ENCODE data around the gene RPS15. TPM values are rescaled to one million over a fixed set of nuclear protein-coding genes. Genes with fewer than 3 reads are reported as not detected.
A peak's percentile ranks its signal among the peaks of the same experiment; 100 is the strongest.

RPS15 gene
- total and polyA plus RNA-seq, 2 of the 13 experiments (the other 11 are each of a cell fraction or from before 2014, with no cell fraction given), result 695 to 1,411 TPM

DNA sequence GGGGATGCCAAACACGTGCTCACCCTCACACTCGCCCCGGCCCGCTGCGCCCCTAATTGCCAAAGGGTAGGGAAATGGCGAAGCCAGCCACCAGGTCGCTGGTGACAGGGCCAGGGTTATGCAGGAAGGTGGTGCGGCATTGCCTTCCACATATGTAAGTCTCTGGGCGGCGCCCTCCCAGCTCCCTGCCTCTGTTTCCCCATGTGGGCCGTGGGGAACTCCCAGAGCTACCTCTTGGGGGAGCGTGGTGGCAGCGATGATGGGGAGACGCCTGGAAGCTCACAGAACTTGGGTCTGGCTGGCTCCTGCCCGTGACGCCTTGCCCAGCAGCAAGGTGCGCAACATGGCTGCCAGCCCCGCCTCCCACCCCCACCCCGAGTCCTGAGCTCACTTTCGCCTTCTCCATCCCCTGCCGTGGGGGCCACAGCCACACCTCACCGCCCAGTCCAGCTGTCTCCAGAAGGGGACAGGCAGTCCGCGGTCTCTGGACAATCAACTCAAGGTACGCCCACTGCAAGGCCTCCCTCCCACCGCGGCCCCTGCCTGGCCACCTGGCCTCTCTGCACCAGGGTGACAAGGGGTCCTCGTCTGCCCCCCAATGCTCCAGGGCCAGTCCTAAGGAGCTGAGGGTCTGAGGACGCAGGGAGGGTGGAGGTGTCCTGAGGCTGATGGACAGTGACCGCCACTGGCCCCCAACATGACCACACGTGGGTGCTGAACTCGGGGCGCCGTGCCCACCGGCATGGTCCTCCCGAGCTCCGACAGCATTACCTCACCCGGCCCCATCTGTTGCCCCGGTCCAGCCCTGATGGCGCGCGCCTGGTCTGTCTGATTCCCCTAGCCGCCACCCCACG, 34.3 kb downstream of the RPS15 start (continued):
- TF ChIP-seq, protein P1, sequence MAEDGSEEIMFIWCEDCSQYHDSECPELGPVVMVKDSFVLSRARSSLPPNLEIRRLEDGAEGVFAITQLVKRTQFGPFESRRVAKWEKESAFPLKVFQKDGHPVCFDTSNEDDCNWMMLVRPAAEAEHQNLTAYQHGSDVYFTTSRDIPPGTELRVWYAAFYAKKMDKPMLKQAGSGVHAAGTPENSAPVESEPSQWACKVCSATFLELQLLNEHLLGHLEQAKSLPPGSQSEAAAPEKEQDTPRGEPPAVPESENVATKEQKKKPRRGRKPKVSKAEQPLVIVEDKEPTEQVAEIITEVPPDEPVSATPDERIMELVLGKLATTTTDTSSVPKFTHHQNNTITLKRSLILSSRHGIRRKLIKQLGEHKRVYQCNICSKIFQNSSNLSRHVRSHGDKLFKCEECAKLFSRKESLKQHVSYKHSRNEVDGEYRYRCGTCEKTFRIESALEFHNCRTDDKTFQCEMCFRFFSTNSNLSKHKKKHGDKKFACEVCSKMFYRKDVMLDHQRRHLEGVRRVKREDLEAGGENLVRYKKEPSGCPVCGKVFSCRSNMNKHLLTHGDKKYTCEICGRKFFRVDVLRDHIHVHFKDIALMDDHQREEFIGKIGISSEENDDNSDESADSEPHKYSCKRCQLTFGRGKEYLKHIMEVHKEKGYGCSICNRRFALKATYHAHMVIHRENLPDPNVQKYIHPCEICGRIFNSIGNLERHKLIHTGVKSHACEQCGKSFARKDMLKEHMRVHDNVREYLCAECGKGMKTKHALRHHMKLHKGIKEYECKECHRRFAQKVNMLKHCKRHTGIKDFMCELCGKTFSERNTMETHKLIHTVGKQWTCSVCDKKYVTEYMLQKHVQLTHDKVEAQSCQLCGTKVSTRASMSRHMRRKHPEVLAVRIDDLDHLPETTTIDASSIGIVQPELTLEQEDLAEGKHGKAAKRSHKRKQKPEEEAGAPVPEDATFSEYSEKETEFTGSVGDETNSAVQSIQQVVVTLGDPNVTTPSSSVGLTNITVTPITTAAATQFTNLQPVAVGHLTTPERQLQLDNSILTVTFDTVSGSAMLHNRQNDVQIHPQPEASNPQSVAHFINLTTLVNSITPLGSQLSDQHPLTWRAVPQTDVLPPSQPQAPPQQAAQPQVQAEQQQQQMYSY (CRISPR knock-in tag; IDR thresholded peaks at IDR 0.05), result no peak
- no peak for TF ChIP-seq EEA1 (CRISPR knock-in tag; IDR thresholded peaks at IDR 0.05; ENCODE audit: borderline replicate concordance)
- TF ChIP-seq, protein P2, sequence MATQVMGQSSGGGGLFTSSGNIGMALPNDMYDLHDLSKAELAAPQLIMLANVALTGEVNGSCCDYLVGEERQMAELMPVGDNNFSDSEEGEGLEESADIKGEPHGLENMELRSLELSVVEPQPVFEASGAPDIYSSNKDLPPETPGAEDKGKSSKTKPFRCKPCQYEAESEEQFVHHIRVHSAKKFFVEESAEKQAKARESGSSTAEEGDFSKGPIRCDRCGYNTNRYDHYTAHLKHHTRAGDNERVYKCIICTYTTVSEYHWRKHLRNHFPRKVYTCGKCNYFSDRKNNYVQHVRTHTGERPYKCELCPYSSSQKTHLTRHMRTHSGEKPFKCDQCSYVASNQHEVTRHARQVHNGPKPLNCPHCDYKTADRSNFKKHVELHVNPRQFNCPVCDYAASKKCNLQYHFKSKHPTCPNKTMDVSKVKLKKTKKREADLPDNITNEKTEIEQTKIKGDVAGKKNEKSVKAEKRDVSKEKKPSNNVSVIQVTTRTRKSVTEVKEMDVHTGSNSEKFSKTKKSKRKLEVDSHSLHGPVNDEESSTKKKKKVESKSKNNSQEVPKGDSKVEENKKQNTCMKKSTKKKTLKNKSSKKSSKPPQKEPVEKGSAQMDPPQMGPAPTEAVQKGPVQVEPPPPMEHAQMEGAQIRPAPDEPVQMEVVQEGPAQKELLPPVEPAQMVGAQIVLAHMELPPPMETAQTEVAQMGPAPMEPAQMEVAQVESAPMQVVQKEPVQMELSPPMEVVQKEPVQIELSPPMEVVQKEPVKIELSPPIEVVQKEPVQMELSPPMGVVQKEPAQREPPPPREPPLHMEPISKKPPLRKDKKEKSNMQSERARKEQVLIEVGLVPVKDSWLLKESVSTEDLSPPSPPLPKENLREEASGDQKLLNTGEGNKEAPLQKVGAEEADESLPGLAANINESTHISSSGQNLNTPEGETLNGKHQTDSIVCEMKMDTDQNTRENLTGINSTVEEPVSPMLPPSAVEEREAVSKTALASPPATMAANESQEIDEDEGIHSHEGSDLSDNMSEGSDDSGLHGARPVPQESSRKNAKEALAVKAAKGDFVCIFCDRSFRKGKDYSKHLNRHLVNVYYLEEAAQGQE (IDR thresholded peaks at IDR 0.05; ENCODE audit: borderline replicate concordance in 1 of 2, low read depth in 1 of 2, low read length in 2 of 2), result no peak
- no peak for TF ChIP-seq ZNF333 (CRISPR knock-in tag; IDR thresholded peaks at IDR 0.05; ENCODE audit: borderline replicate concordance)
- TF ChIP-seq ZNF468 (CRISPR knock-in tag; IDR thresholded peaks at IDR 0.05), result no peak
- TF ChIP-seq, protein P3, sequence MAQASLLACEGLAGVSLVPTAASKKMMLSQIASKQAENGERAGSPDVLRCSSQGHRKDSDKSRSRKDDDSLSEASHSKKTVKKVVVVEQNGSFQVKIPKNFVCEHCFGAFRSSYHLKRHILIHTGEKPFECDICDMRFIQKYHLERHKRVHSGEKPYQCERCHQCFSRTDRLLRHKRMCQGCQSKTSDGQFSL (CRISPR knock-in tag; IDR thresholded peaks at IDR 0.05), result no peak
- no peak for TF ChIP-seq ZNF572 (CRISPR knock-in tag; IDR thresholded peaks at IDR 0.05)
- TF ChIP-seq ESRRA (CRISPR knock-in tag; IDR thresholded peaks at IDR 0.05; ENCODE audit: low read depth), result no peak
- TF ChIP-seq, protein P4, sequence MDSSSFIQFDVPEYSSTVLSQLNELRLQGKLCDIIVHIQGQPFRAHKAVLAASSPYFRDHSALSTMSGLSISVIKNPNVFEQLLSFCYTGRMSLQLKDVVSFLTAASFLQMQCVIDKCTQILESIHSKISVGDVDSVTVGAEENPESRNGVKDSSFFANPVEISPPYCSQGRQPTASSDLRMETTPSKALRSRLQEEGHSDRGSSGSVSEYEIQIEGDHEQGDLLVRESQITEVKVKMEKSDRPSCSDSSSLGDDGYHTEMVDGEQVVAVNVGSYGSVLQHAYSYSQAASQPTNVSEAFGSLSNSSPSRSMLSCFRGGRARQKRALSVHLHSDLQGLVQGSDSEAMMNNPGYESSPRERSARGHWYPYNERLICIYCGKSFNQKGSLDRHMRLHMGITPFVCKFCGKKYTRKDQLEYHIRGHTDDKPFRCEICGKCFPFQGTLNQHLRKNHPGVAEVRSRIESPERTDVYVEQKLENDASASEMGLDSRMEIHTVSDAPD (CRISPR knock-in tag; IDR thresholded peaks at IDR 0.05), result no peak
- no peak for TF ChIP-seq ZNF703 (CRISPR knock-in tag; IDR thresholded peaks at IDR 0.05; ENCODE audit: borderline replicate concordance)
- TF ChIP-seq PRPF4 (IDR thresholded peaks at IDR 0.05; ENCODE audit: low read depth, low read length, poor library complexity, severe bottlenecking), result no peak
- TF ChIP-seq REPIN1 (CRISPR knock-in tag; IDR thresholded peaks at IDR 0.05; ENCODE audit: borderline replicate concordance, low read depth), result no peak
- no peak for TF ChIP-seq ELF3 (CRISPR knock-in tag; IDR thresholded peaks at IDR 0.05)
- 0 out of 2 replicates have a peak, but pooled peaks have one; percentile 50 for TF ChIP-seq ZNF83 (CRISPR knock-in tag; IDR thresholded peaks at IDR 0.05; ENCODE audit: borderline replicate concordance)
- TF ChIP-seq ZNF552 (CRISPR knock-in tag; IDR thresholded peaks at IDR 0.05; ENCODE audit: borderline replicate concordance), result no peak
- TF ChIP-seq TBL1XR1 (IDR thresholded peaks at IDR 0.05; ENCODE audit: borderline replicate concordance, low read length, partially characterized antibody), result no peak
- no peak for TF ChIP-seq ZNF570 (CRISPR knock-in tag; IDR thresholded peaks at IDR 0.05; ENCODE audit: borderline replicate concordance)
- TF ChIP-seq ZNF550 (CRISPR knock-in tag; IDR thresholded peaks at IDR 0.05; ENCODE audit: borderline replicate concordance), result 0 out of 2 replicates have a peak, but pooled peaks have one; percentile 43
- 0 out of 4 replicates have a peak, but pooled peaks of 1 of the 2 experiments have one; percentile 33 for TF ChIP-seq POLR2A (IDR thresholded peaks at IDR 0.05; ENCODE audit: insufficient read depth in 1 of 2, low read depth in 2 of 2, low read length in 2 of 2)
